CD14-positive monocyte (primary cell): ENCODE data around the gene SPC25. TPM values are rescaled to one million over a fixed set of nuclear protein-coding genes. Genes with fewer than 3 reads are reported as not detected.
A peak's percentile ranks its signal among the peaks of the same experiment; 100 is the strongest.

Experiments used
- DNase-seq, 3 donors: peaks; one replicate each; pipeline ENCODE4 v3.0.0-alpha.2; 2011 to 2022
- H2AFZ ChIP-seq: 2 replicates; pipeline ENCODE4 v1.6.0; 2012; ENCODE audit warnings: mild to moderate bottlenecking, low read depth, low read length, inconsistent platforms; ENCODE audit not compliant: insufficient read depth, poor library complexity, severe bottlenecking
- H3K27ac ChIP-seq, 2 donors: 1 replicate in 1 of 2; 2 replicates in 1 of 2; pipeline ENCODE4 v1.5.1; 2012 to 2013; ENCODE audit warnings: low read length in 2 of 2, control low read depth in 1 of 2, inconsistent platforms in 1 of 2, low read depth in 1 of 2, mild to moderate bottlenecking in 1 of 2
- H3K27me3 ChIP-seq, 2 donors: one replicate each; pipeline versions ENCODE4 v1.6.0 to v1.6.1; 2011 to 2013; ENCODE audit warnings: low read length in 2 of 2; ENCODE audit not compliant: control insufficient read depth in 2 of 2, insufficient read depth in 2 of 2
- H3K36me3 ChIP-seq, 2 donors: replicated peaks in 1 of 2; 1 replicate in 1 of 2; 2 replicates in 1 of 2; pipeline versions ENCODE4 v1.5.1 to v1.6.1; 2012 to 2013; ENCODE audit warnings: low read length in 2 of 2, control low read depth in 1 of 2, inconsistent platforms in 1 of 2, mild to moderate bottlenecking in 1 of 2; ENCODE audit not compliant: insufficient read depth in 2 of 2, control insufficient read depth in 1 of 2
- H3K4me1 ChIP-seq, 2 donors: 1 replicate in 1 of 2; 2 replicates in 1 of 2; pipeline versions ENCODE4 v1.5.1 to v1.6.1; 2012 to 2013; ENCODE audit warnings: low read length in 2 of 2, control low read depth in 1 of 2, inconsistent platforms in 1 of 2, mild to moderate bottlenecking in 1 of 2, moderate library complexity in 1 of 2; ENCODE audit not compliant: insufficient read depth in 2 of 2, control insufficient read depth in 1 of 2
- H3K4me2 ChIP-seq: replicated peaks from 2 replicates; pipeline ENCODE3; 2012; ENCODE audit warnings: low read length, moderate library complexity, mild to moderate bottlenecking; ENCODE audit not compliant: poor library complexity, severe bottlenecking; ENCODE audit errors: extremely low read depth
- H3K4me3 ChIP-seq, 3 experiments: fragments of 200-600 bp in 1 of 3; sonication (generic) in 1 of 3; replicated peaks in 1 of 3; 1 replicate in 2 of 3; 2 replicates in 1 of 3; pipeline ENCODE4 v1.5.1; 2011 to 2013; ENCODE audit warnings: low read length in 3 of 3, mild to moderate bottlenecking in 3 of 3, control low read depth in 2 of 3, low read depth in 2 of 3, inconsistent platforms in 1 of 3, moderate library complexity in 1 of 3
- H3K79me2 ChIP-seq: 2 replicates; pipeline ENCODE4 v1.6.0; 2012; ENCODE audit warnings: mild to moderate bottlenecking, control low read depth, inconsistent platforms, low read length, moderate library complexity; ENCODE audit not compliant: insufficient read depth
- H3K9ac ChIP-seq: 2 replicates; pipeline ENCODE4 v1.6.0; 2017; ENCODE audit warnings: low read length, mild to moderate bottlenecking; ENCODE audit not compliant: insufficient read depth, poor library complexity, severe bottlenecking
- H3K9me3 ChIP-seq, 2 donors: replicated peaks in 1 of 2; 1 replicate in 1 of 2; 2 replicates in 1 of 2; pipeline versions ENCODE4 v1.5.1 to v1.6.1; 2012 to 2013; ENCODE audit warnings: low read length in 2 of 2, control low read depth in 1 of 2; ENCODE audit not compliant: control insufficient read depth in 1 of 2, insufficient read depth in 1 of 2
- H4K20me1 ChIP-seq: 2 replicates; pipeline ENCODE4 v1.6.0; 2012; ENCODE audit warnings: mild to moderate bottlenecking, low read length, control low read depth, moderate library complexity; ENCODE audit not compliant: insufficient read depth
- H3K27ac Mint-ChIP-seq, 7 donors: one replicate each; pipeline ENCODE4 v1.8.0; 2020; ENCODE audit warnings: mild to moderate bottlenecking in 7 of 7, mixed read lengths in 7 of 7, moderate library complexity in 6 of 7, inconsistent platforms in 2 of 7
- H3K27me3 Mint-ChIP-seq, 3 donors: one replicate each; pipeline ENCODE4 v1.8.0; 2021 to 2022; ENCODE audit warnings: low read depth in 3 of 3, mild to moderate bottlenecking in 3 of 3, mixed read lengths in 3 of 3, moderate library complexity in 3 of 3, inconsistent platforms in 1 of 3
- H3K36me3 Mint-ChIP-seq, 2 donors: one replicate each; pipeline ENCODE4 v1.8.0; 2020; ENCODE audit warnings: mixed read lengths in 2 of 2, inconsistent platforms in 1 of 2, mild to moderate bottlenecking in 1 of 2
- H3K4me1 Mint-ChIP-seq: one replicate; pipeline ENCODE4 v1.8.0; 2020; ENCODE audit warnings: mild to moderate bottlenecking, mixed read lengths
- H3K4me3 Mint-ChIP-seq, 2 donors: one replicate each; pipeline ENCODE4 v1.8.0; 2020; ENCODE audit warnings: mild to moderate bottlenecking in 2 of 2, mixed read lengths in 2 of 2, moderate library complexity in 1 of 2
- H3K9me3 Mint-ChIP-seq, 7 donors: one replicate each; pipeline ENCODE4 v1.8.0; 2020 to 2022; ENCODE audit warnings: mixed read lengths in 7 of 7, mild to moderate bottlenecking in 6 of 7, moderate library complexity in 6 of 7, inconsistent platforms in 2 of 7
- CTCF ChIP-seq: fragments of 200-600 bp; IDR thresholded peaks from one replicate; pipeline ENCODE4 v1.8.0; 2022; ENCODE audit warnings: antibody characterized with exemption, mild to moderate bottlenecking
- WGBS: methylation state at CpG from one replicate; pipeline ENCODE4 v1.1.5; 2013; ENCODE audit warnings: missing lambda C conversion rate; ENCODE audit not compliant: insufficient coverage; 5-methylcytosine and 5-hydroxymethylcytosine counted together
- intact Hi-C, 2 donors: fragments of 100-400 bp; cut with micrococcal nuclease; formaldehyde crosslinking; loops; one replicate each; pipeline versions ENCODE4 v1.15.0 to v1.15.1; 2023
- polyA plus RNA-seq, 3 donors: library from polyadenylated mRNA; depleted of rRNA in 1 of 3; unstranded in 2 of 3; stranded (reverse) in 1 of 3; fragments of 300-500 nt in 2 of 3; fragments of >200 nt in 1 of 3; fragmentation: Illumina TruSeq in 2 of 3; gene quantifications; 1 replicate in 2 of 3; 2 replicates in 1 of 3; pipeline ENCODE4 v1.2.3, GENCODE V29; 2012 to 2021

SPC25 gene
- polyA plus RNA-seq, 3 donors, result not detected

DNA sequence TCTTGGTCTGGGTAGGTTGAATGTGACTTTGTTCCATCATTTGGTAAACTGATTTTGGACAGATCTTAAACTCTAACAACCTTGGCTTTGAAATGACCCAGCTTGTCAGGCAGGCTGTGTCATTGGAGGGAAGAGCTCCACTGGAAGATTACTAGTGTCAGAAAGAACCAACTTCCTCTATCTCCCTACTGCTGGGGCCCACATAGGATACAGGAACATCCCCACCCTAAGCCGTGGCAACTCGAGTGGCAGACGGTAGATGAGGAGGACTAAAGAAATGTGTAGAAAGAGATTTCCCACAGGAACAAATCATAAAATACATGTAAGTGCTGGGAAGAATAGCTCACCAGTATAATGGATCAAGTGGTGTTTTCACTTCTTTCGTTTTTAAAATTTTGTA lies 6.6 kb upstream of the SPC25 start:
- H3K4me1 ChIP-seq, result no peaks in the 10 kb centered on the region
- Mint-ChIP-seq H3K9me3 (no peaks in the 10 kb centered on the region), H3K4me1 (peaks cover 8% of the 10 kb centered on the region), H3K27me3 (peaks cover 3 to 8% (median 5%) of the 10 kb centered on the region in 3 donors), H3K27ac (peak overlapping the region in 1 of 7 donors; percentile 39), H3K4me3 (no peak overlapping the region), H3K36me3 (no peaks in the 10 kb centered on the region)
- no peak for TF ChIP-seq CTCF
- H3K36me3 ChIP-seq, result no peaks in the 10 kb centered on the region
- H3K9me3 ChIP-seq, result no peaks in the 10 kb centered on the region
- peak; percentile 9 to 22 (median 10) for DNase-seq
- peaks cover 2 to 3% of the 10 kb centered on the region in 2 donors for H3K27me3 ChIP-seq
- H3K79me2 ChIP-seq, result no peaks in the 10 kb centered on the region
- H2AFZ ChIP-seq, result no peak overlapping the region
- H3K27ac ChIP-seq, result no peak overlapping the region
- intact Hi-C loops, result no loop called here
- WGBS, result no CpG with 5 or more reads among the region's 4 CpGs
- H3K4me3 ChIP-seq, result no peak overlapping the region
- no peaks in the 10 kb centered on the region for H4K20me1 ChIP-seq
- H3K4me2 ChIP-seq, result no peak overlapping the region
- H3K9ac ChIP-seq, result no peak overlapping the region

- Histone ChIP-seq H3K27me3 (peaks cover 3% of the 10 kb centered on the region in 2 donors), H3K4me2 (no peak overlapping the region), H3K79me2 (no peaks in the 10 kb centered on the region), H3K9me3 (no peaks in the 10 kb centered on the region), H3K4me1 (peaks cover 0 to 1% of the 10 kb centered on the region in 2 donors), H3K27ac (no peak overlapping the region), H3K36me3 (no peaks in the 10 kb centered on the region), H3K9ac (no peak overlapping the region), H3K4me3 (no peak overlapping the region), H2AFZ (no peak overlapping the region), H4K20me1 (no peaks in the 10 kb centered on the region)
- no peak for DNase-seq
- intact Hi-C loops, result no loop called here
- H3K9me3 Mint-ChIP-seq, result no peaks in the 10 kb centered on the region
- H3K4me1 Mint-ChIP-seq, result peaks cover 9% of the 10 kb centered on the region
- no peak overlapping the region for H3K27ac Mint-ChIP-seq
- no peaks in the 10 kb centered on the region for H3K36me3 Mint-ChIP-seq
- TF ChIP-seq CTCF, result no peak
- peaks cover 3 to 8% (median 7%) of the 10 kb centered on the region in 3 donors for H3K27me3 Mint-ChIP-seq
- H3K4me3 Mint-ChIP-seq, result no peak overlapping the region
These were observed 5.5 kb upstream of the SPC25 start for GRCh38 chr2:168895771-168896170.
